KBM-7 (cell line): ENCODE results near the gene ZNF273.

Experiments used
- DNase-seq: peaks from one replicate; pipeline ENCODE4 v3.0.0-alpha.2; 2015
- in situ Hi-C: fragments of 300-500 bp; cut with MboI; formaldehyde crosslinking; loops from 2 replicates; pipeline ENCODE4 v1.14.3; 2020; ENCODE audit warnings: low sequenced_read_pairs, low pct_unique_long_range_greater_than_20kb, mixed read lengths

The ZNF273 gene

GRCh38 chr7:64875658-64876406, 27.2 kb upstream of the ZNF273 start:
- in situ Hi-C loops: no loop called here
- no peak for DNase-seq

GRCh38 chr7:64876792-64877713, 26.0 kb upstream of the ZNF273 start:
- DNase-seq: no peak
- in situ Hi-C loops: no loop called here

DNA sequence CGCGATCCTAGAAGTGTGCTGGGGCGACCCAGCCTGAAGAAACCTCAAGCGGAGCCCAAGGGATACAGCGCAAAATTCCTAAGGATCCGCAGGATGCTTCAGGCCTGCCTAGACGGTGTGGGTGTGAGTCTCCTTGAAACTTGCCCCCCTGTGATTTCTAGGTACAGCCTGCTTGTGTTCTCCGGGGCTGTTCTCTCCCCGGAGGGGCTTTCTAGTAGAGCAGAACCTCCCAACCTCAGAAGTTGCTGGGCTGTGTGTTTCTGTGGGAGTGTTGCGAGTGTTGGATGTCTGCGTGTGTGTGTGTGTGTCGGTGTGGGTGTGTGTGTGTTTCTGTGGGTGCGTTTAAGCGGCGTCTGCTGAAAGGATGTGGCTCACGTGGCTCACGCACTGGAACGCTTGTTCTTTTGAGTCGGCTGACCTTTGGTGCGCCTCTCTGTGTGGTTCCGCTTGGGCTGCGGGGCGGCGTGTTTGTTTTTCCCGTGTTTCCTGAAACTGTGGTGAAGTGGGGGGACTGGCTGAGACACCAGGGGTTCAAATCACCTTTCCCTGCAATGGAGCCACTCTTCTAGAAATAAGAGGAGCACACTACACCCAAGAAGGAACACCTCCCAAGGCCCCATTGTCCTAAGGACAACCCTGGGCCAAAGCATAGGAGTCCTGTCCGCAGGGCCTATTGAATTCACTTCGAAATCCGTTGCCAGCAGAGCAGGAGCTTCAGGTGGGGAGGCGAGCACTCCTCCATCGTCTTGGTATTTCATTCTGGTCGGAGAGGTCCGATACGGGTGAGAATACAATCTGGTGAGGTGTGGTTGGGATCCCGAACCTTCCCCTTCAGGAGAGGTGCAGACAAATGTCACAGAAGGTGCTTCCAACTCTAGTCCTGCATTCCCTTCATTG, 25.1 kb upstream of the ZNF273 start:
- DNase-seq: no peak
- in situ Hi-C loops: no loop called here

DNA sequence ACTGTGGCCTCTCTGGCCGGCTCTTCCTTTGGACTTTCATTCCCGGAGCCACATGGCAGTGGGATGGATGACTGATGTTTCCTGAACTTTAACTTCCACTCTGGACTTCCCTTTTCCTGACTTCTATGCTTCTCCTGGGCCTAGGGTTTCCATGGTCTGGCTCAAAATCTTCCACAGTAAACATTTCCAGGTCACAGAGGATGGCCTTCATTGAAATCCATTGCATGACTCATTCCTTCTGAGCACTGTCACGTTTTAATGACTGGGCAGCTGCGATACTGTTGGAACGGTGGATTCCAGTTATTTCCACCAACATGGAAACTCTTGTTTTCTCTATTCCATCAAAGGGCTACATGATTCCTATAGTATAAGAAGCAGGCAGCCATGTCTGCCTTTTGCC, 24.4 kb upstream of the ZNF273 start:
- in situ Hi-C loops: no loop called here
- no peak for DNase-seq

GRCh38 chr7:64879086-64879730, 23.9 kb upstream of the ZNF273 start:
- in situ Hi-C loops: no loop called here
- DNase-seq: no peak

GRCh38 chr7:64879800-64880199, 23.3 kb upstream of the ZNF273 start:
- in situ Hi-C loops: no loop called here
- no peak for DNase-seq

DNA sequence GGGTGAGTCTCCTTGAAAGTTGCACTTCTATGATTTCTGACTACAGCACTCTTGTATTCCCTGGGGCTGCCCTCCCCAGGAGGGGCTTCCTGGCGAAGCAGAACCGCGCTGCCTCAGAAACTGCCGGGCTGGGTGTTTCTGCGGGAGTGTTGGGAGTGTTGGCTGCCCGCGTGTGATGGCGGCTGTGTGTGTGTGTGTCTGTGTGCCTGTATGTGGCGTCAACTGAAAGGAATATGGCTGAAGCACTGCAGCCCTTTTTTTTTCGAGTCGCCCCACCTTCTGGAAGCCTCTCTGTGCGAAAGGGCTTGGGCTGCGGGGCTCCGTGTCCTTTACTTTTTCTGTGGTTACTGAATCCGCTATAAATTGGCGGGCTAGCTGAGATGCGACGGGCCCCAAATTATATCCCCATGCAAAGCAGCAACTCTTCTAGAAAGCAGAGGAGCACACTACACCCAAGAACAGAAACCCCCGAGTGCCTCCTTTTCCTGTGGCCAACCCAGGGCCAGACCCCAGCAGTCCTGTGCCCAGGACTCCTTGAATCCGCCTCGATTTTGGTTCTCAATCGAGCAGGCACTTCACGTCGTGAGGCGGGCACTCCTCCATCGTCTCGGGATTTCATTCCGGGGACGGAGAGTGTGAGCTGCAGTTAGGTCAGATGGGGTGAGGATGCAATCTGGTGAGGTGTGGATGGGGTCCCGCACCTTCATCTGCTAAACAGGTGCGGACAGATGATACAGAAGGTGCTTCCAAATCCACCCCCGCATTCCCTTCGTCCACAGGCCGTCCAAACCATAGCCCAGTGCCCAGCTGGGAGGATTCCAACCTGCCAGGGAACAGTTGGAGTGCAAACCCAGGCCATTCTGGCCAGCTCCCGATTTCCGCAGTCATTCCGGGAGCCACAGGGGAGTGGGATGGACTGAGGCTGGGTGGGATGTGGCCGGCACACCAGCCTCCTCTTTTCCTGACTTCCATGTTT, 22.5 kb upstream of the ZNF273 start:
- DNase-seq: no peak

GRCh38 chr7:64881461-64882287, 21.4 kb upstream of the ZNF273 start:
- DNase-seq: no peak
- in situ Hi-C loops: no loop called here

More for the DNA sequence above, 22.5 kb upstream of the ZNF273 start:
- in situ Hi-C loops: no loop called here

DNA sequence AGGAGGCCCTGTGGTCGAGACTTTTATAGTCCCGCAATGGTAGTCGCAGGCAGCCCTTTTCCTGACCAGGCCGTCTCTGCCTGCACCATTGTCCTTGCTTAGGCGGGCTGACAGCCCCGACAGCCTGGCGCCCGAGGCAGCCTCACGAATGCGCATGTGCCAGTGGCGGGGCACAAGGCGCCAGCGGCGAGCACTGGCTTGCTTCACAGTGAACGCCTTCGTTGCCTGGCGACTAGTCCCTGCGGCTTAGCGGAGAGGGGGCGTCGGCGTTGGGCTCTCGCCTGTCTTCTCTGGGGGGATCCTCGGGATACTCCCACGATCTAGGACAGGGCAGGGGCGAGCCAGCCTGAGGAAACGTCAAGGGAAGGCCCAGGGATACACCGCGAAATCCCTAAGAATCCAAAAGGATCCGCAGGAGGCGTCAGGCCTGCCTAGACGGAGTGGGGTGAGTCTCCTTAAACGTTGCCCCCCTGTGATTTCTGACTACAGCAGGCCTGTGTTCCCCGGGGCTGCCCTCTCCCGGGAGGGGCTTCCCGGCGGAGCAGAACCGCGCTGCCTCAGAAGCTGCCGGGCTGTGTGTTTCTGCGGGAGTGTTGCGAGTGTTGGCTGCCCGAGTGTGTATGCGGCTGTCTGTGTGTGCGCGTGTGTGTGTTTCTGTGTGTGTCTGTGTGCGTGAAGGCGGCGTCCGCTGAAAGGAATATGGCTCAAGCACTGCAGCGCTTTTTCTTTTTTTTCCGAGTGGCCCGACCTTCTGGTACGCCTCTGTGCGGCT, 20.5 kb upstream of the ZNF273 start:
- in situ Hi-C loops: no loop called here
- no peak for DNase-seq

DNA sequence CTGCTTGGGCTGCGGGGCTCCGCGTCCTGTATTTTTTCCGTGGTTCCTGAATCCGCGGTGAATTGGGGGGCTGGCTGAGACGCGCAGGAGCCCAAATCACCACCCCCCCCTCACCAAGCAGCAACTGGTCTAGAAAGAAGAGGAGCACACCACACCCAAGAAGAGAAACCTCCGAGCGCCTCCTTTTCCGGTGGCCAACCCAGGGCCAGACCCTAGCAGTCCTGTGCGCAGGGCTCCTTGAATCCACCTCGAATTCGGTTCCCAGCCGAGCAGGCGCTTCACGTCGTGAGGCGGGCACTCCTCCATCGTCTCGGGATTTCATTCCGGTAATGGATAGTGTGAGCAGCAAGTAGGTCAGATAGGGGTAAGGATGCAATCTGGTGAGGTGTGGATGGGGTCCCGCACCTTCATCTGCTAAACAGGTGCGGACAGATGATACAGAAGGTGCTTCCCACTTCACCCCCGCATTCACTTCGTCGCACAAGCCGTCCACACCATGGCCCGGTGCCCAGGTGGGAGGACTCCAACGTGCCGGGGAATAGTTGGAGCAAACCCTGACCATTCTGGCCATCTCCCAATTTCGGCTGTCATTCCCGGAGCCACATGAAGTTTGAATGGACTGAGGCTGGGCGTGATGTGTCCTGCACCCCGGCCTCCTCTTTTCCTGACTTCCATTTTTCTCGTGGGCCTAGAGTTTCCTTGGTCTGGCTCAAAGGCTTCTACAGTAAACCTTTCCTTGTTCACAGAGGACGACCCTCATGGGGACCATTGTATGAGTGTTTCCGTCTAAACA, 19.8 kb upstream of the ZNF273 start:
- in situ Hi-C loops: no loop called here
- no peak for DNase-seq

GRCh38 chr7:64884085-64884912, 18.8 kb upstream of the ZNF273 start:
- no peak for DNase-seq
- in situ Hi-C loops: no loop called here

GRCh38 chr7:64884913-64885370, 18.1 kb upstream of the ZNF273 start:
- in situ Hi-C loops: no loop called here
- DNase-seq: no peak

- in situ Hi-C loops: no loop called here
- DNase-seq: no peak
These were observed 17.4 kb upstream of the ZNF273 start for GRCh38 chr7:64885520-64886240.

- no peak for DNase-seq
These were observed 16.0 kb upstream of the ZNF273 start for GRCh38 chr7:64886956-64887545.

More at GRCh38 chr7:64886956-64887545, 16.0 kb upstream of the ZNF273 start:
- in situ Hi-C loops: no loop called here
